Keratinocyte (primary cell): ENCODE data around the gene MAP3K9. TPM values are rescaled to one million over a fixed set of nuclear protein-coding genes. Genes with fewer than 3 reads are reported as not detected.

Source experiments
- DNase-seq: peaks from one replicate; pipeline ENCODE4 v3.0.0-alpha.2; 2011; ENCODE audit warnings: low read depth, missing footprints, low spot score
- FAIRE-seq: peaks from 2 replicates; lab custom pipeline; 2011; peaks lifted over from hg19 to GRCh38; lab: Jason Lieb, UNC
- H2AFZ ChIP-seq: 2 replicates; pipeline ENCODE4 v1.6.0; 2012; ENCODE audit warnings: low read length, control low read depth, inconsistent platforms; ENCODE audit not compliant: control insufficient read depth
- H3K27ac ChIP-seq: 2 replicates; pipeline ENCODE4 v1.5.1; 2011; ENCODE audit warnings: low read length; ENCODE audit not compliant: control insufficient read depth, insufficient read depth
- H3K27me3 ChIP-seq: 3 replicates; pipeline ENCODE4 v1.6.0; 2011; ENCODE audit warnings: low read length; ENCODE audit not compliant: control insufficient read depth, insufficient read depth; ENCODE audit errors: extremely low read depth
- H3K36me3 ChIP-seq, 2 experiments: 2 replicates in 1 of 2; 3 replicates in 1 of 2; pipeline ENCODE4 v1.5.1; 2011; ENCODE audit warnings: low read length in 2 of 2, mild to moderate bottlenecking in 1 of 2; ENCODE audit not compliant: control insufficient read depth in 2 of 2, insufficient read depth in 2 of 2; ENCODE audit errors: extremely low read depth in 1 of 2
- H3K4me1 ChIP-seq: 3 replicates; pipeline ENCODE4 v1.5.1; 2011; ENCODE audit warnings: low read length; ENCODE audit not compliant: control insufficient read depth, insufficient read depth; ENCODE audit errors: extremely low read depth
- H3K4me2 ChIP-seq: 3 replicates; pipeline ENCODE4 v1.6.0; 2011; ENCODE audit warnings: low read depth, low read length; ENCODE audit not compliant: control insufficient read depth, insufficient read depth; ENCODE audit errors: extremely low read depth
- H3K4me3 ChIP-seq, 3 experiments: fragments of 200-600 bp in 1 of 3; sonication (generic) in 1 of 3; 2 replicates in 2 of 3; 3 replicates in 1 of 3; pipeline ENCODE4 v1.5.1; 2011 to 2016; ENCODE audit warnings: low read length in 3 of 3, mild to moderate bottlenecking in 3 of 3, control low read depth in 2 of 3, inconsistent platforms in 1 of 3, low read depth in 1 of 3, mixed read lengths in 1 of 3, mixed run types in 1 of 3, moderate library complexity in 1 of 3; ENCODE audit not compliant: control insufficient read depth in 2 of 3, insufficient read depth in 2 of 3; ENCODE audit errors: extremely low read depth in 1 of 3
- H3K79me2 ChIP-seq: 2 replicates; pipeline ENCODE4 v1.6.0; 2012; ENCODE audit warnings: low read length; ENCODE audit not compliant: control insufficient read depth, insufficient read depth
- H3K9ac ChIP-seq: 3 replicates; pipeline ENCODE4 v1.6.0; 2011; ENCODE audit warnings: low read length; ENCODE audit not compliant: control insufficient read depth, insufficient read depth; ENCODE audit errors: extremely low read depth
- H3K9me1 ChIP-seq: 3 replicates; pipeline ENCODE4 v1.6.0; 2011; ENCODE audit warnings: low read length; ENCODE audit not compliant: control insufficient read depth, insufficient read depth; ENCODE audit errors: extremely low read depth
- H3K9me3 ChIP-seq: 2 replicates; pipeline ENCODE4 v1.5.1; 2012; ENCODE audit warnings: low read depth, low read length; ENCODE audit not compliant: control insufficient read depth
- H4K20me1 ChIP-seq: 3 replicates; pipeline ENCODE4 v1.6.0; 2011; ENCODE audit warnings: low read length; ENCODE audit not compliant: control insufficient read depth, insufficient read depth; ENCODE audit errors: extremely low read depth
- CTCF ChIP-seq, 3 experiments: IDR thresholded peaks in 1 of 3; conservative IDR thresholded peaks in 1 of 3; optimal IDR thresholded peaks in 1 of 3; 2 replicates in 2 of 3; 3 replicates in 1 of 3; pipeline versions ENCODE3 to v1.5.1; 2011; ENCODE audit warnings: low read length in 3 of 3, mild to moderate bottlenecking in 3 of 3, moderate library complexity in 2 of 3, control low read depth in 1 of 3, inconsistent platforms in 1 of 3; ENCODE audit not compliant: insufficient read depth in 2 of 3; ENCODE audit errors: extremely low read depth in 1 of 3
- EZH2 ChIP-seq: IDR thresholded peaks from one replicate; pipeline ENCODE4 v1.6.1; 2012; ENCODE audit warnings: inconsistent platforms, mild to moderate bottlenecking, low read length, moderate library complexity
- dilution Hi-C: fragments of 300-500 bp; cut with MboI; formaldehyde crosslinking; loops from one replicate; pipeline ENCODE4 v1.7.0; 2020; ENCODE audit warnings: low sequenced_read_pairs; ENCODE audit not compliant: extremely low pct_ligation_motif_present
- polyA plus RNA-seq, 5 experiments: library from polyadenylated mRNA; depleted of rRNA in 3 of 5; stranded (reverse) in 3 of 5; stranded (forward) in 1 of 5; unstranded in 1 of 5; fragments of >200 nt; gene quantifications; 1 replicate in 1 of 5; 2 replicates in 3 of 5; 3 replicates in 1 of 5; pipeline versions ENCODE4 v1.2.1 to v1.2.3, GENCODE V29; 2011 to 2012; ENCODE audit warnings: missing spikeins in 2 of 5, low read depth in 1 of 5, low replicate concordance in 1 of 5

MAP3K9 gene
- polyA plus RNA-seq, 1 donor (not counting 4 experiments of a cell fraction or from before 2014, with no cell fraction given) = 7.2 TPM

DNA sequence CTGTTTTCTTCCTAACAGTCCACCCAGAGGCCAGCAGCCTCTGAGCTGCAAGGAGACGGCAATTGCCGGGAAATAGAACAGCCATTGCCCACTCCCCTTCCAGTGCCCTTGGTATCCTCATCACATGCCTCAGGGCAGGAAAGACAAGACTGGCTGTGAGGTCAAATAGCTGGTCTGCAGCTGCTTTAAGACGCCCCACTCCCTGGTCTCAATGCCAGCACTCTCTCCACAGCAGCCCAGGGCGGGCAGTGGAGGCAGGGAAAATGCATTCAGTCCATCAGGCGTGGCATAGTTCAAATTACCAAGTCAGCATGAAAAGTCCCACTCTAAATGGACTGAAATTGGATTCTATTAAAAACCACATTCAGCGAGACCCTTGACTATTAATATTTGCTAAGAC is 132.0 kb downstream of the MAP3K9 start:
- Histone ChIP-seq H3K79me2 (no peaks in the 10 kb centered on the region), H3K4me1 (peaks cover under 1% of the 10 kb centered on the region), H3K9me1 (no peaks in the 10 kb centered on the region), H2AFZ (no peak overlapping the region), H3K27ac (no peak overlapping the region), H3K4me2 (no peak overlapping the region), H4K20me1 (no peaks in the 10 kb centered on the region), H3K9ac (no peak overlapping the region), H3K27me3 (no peaks in the 10 kb centered on the region), H3K36me3 (no peaks in the 10 kb centered on the region), H3K4me3 (no peak overlapping the region), H3K9me3 (no peaks in the 10 kb centered on the region)
- dilution Hi-C loops = no loop called here
- DNase-seq (no peak), FAIRE-seq (no peak)
- TF ChIP-seq CTCF (optimal IDR thresholded peaks at IDR 0.05 in 1 of 3, IDR thresholded peaks at IDR 0.05 in 1 of 3, conservative IDR thresholded peaks at IDR 0.05 in 1 of 3; ENCODE audit: extremely low read depth in 1 of 3, insufficient read depth in 2 of 3, low read length in 3 of 3) (no peak), EZH2 (no peak)

Other genes starting within 250 kb of the MAP3K9 start
- 36.9 to 52.6 TPM (median 40.0 TPM) in 3 replicates for gene MED6, start 208.9 kb downstream of the MAP3K9 start, polyA plus RNA-seq
- gene TTC9, start 167.6 kb downstream of the MAP3K9 start, polyA plus RNA-seq = 0.50 to 0.85 TPM (median 0.59 TPM) in 3 replicates
- 38.2 to 45.0 TPM (median 39.8 TPM) in 3 replicates for gene PCNX1, start 97.9 kb upstream of the MAP3K9 start, polyA plus RNA-seq